Stimulated activated CD8-positive, alpha-beta memory T cell treated with anti-CD3 and anti-CD28 coated beads, Interleukin-15, amount 100 ng/mL, for 24 hours (primary cell): ENCODE measurements around the gene CIAPIN1.
"Not testable (repeated sequence)": the region's sequence is repeated elsewhere in the genome, so short reads cannot be mapped to it uniquely, and the experiment has no call there.

Experiments used
- DNase-seq: peaks from one replicate; pipeline ENCODE4 v3.0.0-alpha.2; 2020; ENCODE audit warnings: low read depth

CIAPIN1 gene

DNA sequence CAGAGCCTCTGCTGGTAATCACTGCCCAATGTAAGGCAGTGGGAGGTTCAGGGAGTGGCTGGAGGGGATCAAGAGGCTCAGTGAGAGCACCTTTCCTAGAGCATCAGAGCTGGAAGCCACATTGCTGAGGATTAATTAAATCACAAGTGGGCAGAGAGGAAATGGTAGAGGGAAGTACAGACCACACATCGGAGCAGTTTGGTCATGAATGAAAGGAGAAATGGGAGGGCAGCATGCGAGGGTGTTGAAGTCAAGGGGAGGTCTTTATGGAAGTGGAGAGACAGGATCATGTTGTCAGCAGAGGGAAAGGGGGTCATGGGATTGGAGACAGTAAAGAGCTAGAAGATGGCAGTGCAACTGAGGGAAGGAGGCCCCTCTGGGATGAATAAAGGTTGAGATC is 40.3 kb downstream of the CIAPIN1 start:
- no peak for DNase-seq

DNA sequence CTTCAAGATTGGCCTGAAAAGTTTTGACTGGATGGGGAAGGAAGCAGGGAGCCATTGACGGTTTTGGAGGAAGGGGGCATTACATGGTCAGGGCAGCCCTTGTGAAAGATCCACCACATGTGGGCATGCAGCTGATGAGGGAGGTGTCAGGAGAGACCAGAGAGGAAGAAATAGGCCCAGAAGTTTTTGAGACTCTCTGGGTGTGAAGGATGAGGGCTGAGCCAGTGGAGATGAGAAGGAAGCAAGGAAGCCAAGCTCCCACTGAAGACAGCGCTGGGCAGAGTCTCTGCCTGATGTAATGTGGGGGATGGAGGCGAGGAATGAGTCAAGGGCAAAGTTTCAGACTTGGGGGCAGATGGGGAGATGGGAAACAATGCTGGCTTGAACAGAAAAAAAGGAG is 42.1 kb downstream of the CIAPIN1 start:
- no peak for DNase-seq

DNA sequence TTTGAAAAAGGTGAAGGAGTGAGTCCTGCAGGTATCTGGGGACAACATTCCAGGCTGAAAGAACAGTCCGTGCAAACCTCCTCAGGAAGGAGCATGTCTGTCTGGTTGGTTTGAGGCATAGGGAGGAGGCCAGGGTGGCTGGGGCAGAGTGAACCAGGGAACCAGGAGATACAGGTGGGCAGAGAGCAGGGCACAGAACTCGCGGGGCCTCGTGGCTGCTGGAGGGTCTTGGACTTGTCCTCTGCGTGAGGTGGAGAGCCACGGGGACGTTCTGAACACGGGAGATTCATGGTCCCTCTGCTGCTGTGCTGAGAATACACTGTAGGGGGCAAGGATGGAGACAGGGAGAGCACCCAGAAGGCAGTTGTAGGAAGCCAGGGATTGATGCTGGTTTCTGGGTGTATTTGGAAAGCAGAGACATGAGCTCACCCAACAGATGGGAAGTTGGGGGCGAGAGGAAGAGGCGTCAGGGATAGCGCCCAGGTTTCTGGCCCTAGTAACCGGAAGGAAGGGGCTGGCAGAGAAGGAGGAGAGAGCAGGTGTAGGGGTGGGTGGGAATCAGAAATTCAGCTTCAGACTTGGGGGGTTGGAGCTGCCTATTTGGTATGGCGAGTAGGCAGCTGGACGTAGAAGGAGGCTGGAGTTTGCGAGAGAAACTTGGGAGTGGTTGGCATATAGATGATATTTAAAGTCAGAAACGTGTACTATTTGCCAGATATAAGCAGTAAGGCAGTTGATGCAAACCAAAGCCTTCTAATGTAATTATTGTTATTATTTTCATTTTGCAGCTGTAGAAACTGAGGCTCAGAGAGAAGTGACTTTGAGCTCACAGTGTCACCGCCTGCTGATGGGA is 43.0 kb downstream of the CIAPIN1 start, which contains the start of gene CCL17:
Gene CCL17 (plus strand): TSS at position 803 of the 853 bp plus-strand sequence. CDS start 9,166 bp downstream, outside the sequence.
- DNase-seq: no peak

DNA sequence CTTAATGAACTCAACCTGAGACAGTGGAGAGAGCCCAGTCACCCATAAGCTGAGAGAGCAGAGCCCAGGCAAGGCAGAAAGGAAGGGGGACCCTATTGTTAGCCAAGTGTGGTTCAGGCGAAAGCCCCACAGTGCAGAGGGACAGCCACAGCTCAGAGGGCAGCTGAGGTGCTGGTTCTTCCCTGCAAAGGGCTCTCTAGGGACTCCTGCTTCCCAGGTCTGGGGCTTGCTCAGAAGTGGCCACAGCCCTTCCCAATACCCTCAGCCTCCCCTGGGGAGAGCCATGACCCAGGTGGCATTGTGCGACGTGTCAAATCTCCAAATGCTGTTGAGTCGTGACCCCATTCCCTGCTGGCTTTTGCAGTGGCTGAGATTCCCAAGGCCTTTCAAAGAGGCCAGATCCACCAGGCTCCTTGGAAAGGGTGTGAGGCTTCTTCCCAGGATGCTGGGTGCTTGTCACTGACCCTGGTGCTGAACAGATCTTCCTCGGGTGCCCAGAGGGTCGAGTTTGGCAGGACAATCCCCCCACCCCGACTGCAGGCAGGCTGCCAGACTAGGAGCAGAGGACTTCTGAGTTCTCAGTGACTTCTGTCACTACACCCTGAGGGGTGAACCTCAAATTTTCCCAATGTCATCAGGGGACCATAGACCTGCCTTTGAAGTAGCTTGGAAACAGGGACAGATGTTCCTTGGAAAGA is 45.1 kb downstream of the CIAPIN1 start:
- DNase-seq: no peak

DNA sequence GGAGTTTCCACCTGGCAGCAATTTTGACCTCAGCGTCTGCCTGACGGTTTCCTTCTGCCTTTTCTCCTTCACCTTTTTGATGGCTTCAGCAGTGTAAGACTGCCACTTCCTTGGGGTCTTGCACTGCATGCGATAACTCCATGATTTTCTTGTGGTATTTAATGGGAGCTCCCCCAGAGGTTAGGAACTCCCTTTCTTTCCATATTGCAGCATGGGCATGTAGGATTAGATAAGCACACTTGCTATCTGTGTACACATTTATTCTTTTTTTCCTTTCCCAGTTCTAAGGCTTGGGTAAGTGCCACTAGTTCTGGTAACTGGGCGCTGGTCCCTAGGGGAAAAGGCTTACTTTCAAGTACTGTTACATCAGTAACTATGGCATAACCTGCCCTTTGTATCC is 49.7 kb downstream of the CIAPIN1 start:
- not testable (repeated sequence) for DNase-seq

DNA sequence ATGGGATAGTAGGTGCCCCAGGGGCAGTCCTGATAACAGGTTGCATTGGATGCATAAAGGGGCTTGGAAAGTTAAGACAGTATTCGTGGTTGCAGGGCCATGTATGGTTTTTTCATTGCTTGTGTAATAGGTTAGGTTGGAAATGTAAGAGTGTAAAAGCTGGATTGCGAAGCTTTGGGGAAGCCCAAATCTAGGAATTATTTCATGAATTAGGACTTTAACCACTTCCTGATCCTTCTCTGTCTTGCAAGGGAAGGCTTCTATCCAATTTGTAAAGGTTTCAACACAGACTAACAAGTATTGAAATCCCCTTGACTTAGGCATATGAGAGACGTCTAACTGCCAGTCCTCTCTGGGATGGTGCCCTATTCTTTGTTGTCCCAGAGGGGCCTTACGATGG is 50.4 kb downstream of the CIAPIN1 start:
- no peak for DNase-seq

DNA sequence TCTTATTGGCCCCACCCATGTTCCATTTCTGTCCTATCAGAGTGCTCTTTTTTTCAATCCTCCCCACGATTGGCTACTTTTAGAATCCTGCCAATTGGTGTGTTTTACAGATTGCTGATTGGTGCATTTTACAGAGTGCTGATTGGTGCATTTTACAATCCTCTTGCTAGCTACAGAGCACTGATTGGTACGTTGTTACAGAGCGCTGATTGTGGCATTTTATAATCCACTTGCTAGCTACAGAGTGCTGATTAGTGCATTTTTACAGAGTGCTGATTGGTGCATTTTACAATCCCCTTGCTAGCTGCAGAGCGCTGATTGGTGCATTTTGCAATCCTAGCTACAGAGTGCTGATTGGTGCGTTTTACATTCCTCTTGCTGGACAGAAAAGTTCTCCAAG is 52.2 kb downstream of the CIAPIN1 start:
- no peak for DNase-seq

DNA sequence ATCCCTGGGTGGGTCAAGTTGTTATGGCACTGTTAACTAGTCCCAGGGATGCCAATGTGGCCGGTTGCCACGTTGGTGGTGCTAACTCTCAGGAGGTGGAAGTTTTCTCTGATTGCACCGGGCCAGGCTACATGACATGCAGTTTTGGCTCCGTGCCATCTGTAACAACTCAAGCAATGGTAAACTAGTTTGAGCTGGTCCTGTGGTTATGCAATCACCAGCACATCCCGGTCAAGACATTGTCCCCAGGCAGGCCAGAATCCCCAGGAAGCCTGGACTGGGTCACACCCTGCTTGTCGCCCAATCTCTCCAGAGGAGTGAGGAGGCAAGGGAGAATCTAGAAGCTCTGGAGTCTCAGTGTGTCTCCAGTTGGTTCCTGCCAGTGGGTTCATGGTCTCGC is 52.7 kb downstream of the CIAPIN1 start:
- no peak for DNase-seq

DNA sequence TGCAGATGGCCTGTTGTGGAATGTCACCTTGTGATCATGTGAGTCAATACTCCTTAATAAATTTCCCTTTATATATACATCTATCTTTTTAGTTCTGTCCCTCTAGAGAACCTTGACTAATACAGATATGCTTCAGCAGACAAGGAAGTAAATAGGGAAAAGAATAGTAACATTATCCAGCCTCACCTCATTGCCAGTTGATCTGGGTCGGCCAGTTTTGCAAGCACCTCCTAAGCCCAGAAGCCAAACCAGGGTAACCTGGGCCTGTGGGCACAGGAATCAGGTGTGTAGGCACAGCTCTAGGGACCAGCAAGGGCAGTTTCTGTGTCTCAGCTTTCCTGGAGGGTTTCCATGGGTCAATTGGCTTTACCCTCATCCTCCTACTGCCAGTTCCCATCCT is 54.5 kb downstream of the CIAPIN1 start:
- DNase-seq: no peak

DNA sequence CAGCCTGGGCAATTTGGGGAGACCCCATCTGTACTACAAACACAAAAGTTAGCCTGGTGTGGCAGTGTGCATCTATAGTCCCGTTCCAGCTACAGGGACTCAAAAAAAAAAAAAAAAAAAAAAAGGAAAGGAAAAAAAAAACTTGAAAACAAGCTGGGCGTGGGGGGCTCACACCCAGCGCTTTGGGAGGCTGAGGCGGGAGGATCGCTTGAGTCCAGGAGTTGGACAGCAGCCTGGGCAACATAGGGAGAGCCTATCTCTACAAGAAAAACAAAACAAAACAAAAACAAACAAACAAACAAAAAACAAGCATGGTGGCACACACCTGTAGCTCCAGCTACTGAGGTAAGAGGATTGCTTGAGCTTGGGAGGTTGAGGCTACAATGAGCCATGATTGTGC is 55.5 kb downstream of the CIAPIN1 start:
- DNase-seq: no peak

DNA sequence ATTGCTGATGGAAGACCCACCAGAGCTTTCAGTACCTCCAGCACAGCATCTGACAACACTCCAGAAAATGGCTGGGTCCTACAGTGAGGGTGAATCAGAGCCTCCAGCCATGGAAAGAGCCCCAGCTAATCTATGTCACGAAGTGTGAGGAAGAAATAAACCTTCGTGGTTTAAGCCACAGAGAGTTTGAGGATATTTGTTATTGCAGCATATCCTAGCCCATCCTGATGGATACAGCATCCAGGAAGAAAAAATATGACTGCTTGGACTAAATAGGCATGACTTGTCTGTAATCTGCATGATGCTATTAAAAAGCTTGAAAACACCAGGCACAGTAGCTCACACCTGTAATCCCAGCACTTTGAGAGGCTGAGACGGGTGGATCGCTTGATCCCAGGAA is 55.9 kb downstream of the CIAPIN1 start:
- no peak for DNase-seq

DNA sequence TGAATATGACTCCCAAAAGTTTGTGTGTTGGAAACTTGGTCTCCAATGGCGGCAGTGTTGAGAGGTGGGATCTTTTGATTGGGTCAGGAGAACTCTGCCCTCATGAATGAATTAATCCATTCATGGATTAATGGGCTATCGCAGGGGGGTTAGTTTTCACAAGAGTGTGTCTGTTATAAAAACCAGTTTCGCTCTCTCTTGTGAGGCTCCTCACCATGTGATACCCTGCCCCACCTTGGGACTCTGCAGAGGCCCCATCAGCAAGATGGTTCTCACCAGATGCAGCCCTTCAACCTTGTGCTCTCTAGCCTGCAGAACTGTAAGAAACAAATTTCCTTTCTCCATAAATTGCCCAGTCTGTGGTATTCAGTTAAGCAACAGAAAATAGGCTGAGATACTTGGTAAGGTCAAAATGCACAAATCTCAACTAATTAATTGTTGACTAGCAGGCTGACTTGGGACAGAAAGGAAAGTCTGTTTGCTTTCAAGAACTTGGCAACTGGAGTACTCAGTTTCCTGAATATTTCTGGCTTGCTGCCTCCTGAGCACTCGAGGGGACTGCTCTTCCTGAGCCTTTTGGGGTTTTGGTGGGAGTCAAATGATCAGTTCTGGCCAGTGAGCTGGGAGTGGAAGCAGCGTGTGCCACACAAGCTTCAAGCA is 56.4 kb downstream of the CIAPIN1 start:
- no peak for DNase-seq

DNA sequence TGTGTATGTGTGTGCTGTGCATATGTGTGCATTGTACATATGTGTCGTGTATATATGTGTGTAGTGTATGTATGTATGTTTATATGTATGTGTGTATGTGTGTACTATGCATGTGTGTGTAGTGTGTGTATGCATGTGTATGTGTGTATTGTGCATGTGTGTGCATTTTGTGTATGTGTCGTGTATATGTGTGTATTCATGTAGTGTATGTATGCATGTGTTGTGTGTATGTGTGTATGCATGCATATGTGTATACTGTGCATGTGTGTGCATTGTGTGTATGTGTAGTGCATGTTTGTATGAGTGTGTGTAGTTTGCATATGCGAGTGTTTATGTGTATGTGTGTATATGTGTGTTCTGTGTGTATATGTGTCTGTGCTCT is 58.1 kb downstream of the CIAPIN1 start:
- no peak for DNase-seq

DNA sequence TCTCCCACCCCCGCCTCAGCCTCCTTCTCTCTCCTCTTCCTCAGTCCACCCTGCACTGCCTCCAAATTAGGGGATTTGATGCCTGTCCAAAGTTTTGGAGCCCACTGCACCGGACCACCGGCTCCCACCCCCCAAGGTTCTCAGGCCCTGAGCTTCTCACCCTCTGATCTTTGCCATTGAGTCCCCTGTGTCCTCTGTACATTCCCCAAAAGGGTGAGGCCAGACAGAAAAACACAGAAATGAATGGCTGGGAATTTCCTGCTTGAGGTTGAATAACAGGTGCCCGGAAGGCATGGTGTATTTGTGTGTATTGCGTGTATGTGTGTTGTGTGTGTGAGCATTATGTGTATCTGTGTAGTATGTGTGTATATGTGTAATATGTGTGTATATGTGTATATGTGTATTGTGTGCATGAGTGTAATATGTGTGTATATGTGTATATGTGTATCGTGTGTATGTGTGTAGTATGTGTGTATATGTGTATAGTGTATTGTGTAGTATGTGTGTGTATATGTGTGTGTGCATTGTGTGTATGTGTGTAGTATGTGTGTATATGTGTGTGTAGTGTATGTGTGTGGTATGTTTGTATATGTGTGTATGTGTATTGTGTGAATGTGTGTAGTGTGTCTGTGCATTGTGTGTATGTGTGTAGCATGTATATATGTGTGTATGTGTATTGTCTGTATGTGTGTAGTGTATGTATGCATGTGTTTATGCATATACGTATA is 58.7 kb downstream of the CIAPIN1 start:
- DNase-seq: no peak

DNA sequence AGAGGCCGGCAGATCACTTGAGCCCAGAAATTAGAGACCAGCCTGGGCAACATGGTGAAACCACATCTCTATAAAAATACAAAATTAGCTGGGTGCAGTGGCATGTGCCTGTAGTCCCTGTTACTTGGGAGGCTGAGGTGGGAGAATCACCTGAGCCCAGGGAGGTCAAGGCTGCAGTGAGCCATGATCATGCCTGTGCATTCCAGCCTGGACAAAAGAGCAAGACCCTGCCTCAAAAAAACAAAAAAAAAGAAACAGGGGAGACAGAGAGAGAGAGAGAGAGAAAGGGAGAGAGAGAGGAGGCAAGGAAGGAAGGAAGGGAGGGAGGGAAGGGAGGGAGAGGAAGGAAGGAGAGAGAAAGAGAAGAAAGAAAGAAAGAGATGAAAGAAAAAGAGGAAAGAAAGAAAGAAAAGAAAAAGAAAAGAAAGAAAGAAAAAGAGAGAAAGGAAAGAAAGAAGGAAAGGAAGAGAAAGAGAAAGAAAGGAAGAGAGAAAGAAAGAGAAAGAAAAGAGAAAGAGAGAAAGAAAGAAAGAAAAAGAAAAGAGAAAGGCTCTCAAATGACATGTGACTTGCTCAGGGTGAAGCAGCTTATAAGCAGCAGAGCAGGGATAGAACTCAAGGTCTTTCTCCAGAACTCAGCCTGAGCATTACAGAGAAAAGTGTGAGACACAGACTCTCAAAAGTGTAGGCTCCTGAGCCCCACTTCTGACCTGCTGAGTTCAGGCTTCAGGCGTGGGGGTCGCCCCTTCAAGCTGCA is 59.4 kb downstream of the CIAPIN1 start:
- no peak for DNase-seq

DNA sequence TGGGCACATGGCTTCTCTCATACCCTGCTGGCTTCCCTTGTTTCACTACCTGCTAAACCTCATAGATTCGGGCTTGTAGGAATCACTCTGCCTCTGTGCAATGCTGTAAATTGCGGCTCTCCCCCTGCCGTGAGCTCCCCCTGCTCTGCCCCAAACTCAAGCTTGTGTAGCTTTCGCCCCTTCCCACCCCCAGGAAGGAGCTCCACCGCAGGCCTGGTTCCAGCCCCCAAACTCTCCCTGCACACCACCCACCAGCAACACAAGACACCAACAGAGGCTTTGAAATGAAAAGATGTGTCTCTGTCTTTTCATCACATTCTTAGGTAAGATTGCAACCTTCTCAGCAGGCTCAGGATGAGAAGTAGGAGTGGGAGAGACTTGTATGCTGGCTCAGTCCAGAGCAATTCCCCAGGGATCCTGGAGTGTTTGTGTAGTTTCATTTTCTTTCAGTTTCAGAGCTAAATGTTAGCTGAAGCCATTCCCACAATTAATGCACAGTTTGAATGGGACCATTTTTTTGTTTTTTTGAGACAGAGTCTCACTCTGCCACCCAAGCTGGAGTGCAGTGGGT is 60.7 kb downstream of the CIAPIN1 start:
- DNase-seq: no peak

DNA sequence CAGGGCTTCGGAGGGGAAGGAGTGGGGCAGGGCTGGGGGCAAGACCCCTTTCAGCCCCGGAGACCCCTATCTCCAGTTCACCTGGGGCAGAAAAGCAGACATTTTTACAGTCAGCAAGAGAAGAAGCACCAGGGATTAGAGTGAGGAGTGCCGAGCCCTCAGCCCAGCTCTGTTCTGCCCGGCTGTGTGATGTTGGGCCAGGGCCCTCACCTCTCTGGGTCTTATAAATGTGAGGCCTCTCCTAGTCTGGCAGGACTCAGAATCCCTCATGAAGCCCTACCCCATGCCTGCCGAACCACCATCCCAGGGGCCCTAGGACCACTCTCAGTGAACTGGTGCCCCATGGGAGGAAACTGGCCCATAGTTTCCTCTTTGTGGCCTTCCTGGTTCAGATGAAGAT is 62.1 kb downstream of the CIAPIN1 start:
- DNase-seq: no peak

DNA sequence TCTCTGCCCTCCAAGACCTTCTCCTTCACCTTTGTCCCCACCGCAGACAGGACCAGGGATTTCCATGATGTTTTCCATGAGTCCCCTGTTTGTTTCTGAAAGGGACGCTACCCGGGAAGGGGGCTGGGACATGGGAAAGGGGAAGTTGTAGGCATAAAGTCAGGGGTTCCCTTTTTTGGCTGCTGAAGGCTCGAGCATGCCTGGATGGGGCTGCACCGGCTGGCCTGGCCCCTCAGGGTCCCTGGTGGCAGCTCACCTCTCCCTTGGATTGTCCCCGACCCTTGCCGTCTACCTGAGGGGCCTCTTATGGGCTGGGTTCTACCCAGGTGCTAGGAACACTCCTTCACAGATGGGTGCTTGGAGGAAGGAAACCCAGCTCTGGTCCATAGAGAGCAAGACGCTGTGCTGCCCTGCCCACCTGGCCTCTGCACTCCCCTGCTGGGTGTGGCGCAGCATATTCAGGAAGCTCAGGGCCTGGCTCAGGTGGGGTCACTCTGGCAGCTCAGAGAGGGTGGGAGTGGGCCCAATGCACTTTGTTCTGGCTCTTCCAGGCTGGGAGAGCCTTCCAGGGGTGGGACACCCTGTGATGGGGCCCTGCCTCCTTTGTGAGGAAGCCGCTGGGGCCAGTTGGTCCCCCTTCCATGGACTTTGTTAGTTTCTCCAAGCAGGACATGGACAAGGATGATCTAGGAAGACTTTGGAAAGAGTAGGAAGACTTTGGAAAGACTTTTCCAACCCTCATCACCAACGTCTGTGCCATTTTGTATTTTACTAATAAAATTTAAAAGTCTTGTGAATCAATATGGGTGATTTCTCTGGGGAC is 62.7 kb downstream of the CIAPIN1 start:
- DNase-seq: no peak

DNA sequence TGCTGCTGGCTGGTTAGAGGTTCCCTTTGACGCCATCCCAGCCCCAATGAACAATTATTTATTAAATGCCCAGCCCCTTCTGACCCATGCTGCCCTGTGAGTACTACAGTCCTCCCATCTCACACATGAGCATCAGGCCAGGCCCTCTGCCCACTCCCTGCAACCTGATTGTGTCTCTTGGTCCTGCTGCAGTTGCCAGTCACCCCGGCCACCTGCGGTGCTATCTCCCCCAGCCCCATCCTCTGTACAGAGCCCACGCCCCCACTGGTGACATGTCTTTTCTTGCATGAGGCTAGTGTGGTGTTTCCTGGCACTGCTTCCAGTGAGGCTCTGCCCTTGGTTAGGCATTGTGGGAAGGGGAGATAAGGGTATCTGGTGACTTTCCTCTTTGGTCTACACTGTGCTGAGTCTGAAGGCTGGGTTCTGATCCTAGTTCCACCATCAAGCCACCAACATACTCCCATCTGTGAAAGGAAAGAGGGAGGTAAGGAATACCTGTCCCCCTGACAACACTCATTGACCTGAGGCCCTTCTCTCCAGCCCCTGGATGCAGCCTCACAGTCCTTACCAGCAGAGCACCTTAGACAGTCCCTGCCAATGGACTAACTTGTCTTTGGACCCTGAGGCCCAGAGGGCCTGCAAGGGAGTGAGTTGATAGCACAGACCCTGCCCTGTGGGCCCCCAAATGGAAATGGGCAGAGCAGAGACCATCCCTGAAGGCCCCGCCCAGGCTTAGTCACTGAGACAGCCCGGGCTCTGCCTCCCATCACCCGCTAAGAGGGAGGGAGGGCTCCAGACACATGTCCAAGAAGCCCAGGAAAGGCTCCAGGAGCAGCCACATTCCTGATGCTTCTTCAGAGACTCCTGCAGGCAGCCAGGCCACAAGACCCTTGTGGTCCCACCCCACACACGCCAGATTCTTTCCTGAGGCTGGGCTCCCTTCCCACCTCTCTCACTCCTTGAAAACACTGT is 63.6 kb downstream of the CIAPIN1 start:
- no peak for DNase-seq
